RCC 7860 (cell line): ENCODE data around the gene TARS3.
"Not testable (repeated sequence)": the region's sequence is repeated elsewhere in the genome, so short reads cannot be mapped to it uniquely, and the experiment has no call there.

ENCODE experiments used
- DNase-seq: peaks from one replicate; pipeline ENCODE4 v3.0.0-alpha.2; 2015; ENCODE audit warnings: low spot score
- FAIRE-seq: peaks from 2 replicates; lab custom pipeline; 2012; peaks lifted over from hg19 to GRCh38; lab: Jason Lieb, UNC

The TARS3 gene

GRCh38 chr15:101633356-101633755, 90.9 kb downstream of the TARS3 start:
- DNase-seq (no peak), FAIRE-seq (no peak)

- not testable (repeated sequence) for DNase-seq, FAIRE-seq
Observed at GRCh38 chr15:101626729-101627128, 97.5 kb downstream of the TARS3 start.

GRCh38 chr15:101625980-101626379, 98.3 kb downstream of the TARS3 start:
- no peak for FAIRE-seq
- DNase-seq: no peak

DNA sequence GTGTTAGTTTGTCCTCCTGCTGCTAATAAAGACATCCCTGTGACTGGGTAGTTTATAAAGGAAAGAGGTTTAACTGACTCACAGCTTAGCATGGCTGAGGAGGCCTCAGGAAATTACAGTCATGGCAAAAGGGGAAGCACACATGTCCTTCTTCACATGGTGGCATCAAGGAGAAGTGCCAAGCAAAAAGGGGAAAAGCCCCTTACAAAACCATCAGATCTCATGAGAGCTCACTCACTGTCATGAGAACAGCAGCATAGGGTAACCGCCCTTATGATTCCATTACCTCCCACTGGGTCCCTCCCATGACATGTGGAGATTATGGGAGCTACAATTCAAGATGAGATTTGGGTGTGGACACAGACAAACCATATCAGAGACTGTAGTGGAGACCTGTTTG, 99.1 kb downstream of the TARS3 start:
- FAIRE-seq: no peak
- DNase-seq: no peak

DNA sequence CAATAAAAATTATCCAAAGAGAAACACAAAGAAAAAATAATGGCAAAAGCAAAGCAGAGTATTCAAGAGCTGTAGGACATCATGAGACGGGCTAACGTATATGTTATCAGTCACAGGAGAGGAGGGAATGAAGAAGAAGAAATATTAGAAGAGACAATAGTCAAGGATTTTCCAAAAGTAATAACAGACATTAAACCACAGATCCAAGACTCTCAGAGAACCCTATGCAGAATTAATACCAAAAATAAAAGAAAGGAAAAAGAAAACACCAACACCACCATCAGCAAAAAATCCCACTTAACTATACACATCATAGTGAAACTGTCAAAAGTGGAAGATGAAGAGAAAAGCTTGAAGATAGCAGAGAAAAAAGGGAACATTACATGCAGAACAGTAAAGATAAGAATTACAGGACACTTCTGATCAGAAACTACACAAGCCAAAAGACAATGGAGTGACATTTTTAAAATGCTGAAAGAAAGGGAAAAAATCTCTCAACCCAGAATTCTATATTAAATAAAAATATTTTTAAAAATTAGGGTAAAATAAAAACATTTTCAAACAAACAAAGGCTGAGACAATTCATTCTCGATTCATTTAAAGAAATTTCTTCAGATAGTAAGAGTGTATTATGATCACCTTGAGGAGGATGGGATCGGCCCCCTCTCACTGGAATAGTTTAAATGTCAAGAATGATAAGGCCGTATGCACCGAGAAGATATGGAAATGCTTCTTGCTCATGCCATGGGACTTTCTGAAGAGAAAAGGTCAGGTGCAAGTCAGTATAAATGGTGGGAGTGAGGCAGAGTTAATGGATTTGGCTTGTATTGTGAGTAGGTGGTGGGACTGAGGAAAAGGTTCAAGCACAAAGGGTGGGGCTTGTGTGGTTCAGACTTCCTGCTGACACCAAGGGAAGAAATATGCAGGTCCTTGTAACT, 100.6 kb downstream of the TARS3 start:
- DNase-seq (no peak), FAIRE-seq (no peak)

GRCh38 chr15:101621961-101622360, 102.3 kb downstream of the TARS3 start:
- FAIRE-seq (no peak), DNase-seq (no peak)

DNA sequence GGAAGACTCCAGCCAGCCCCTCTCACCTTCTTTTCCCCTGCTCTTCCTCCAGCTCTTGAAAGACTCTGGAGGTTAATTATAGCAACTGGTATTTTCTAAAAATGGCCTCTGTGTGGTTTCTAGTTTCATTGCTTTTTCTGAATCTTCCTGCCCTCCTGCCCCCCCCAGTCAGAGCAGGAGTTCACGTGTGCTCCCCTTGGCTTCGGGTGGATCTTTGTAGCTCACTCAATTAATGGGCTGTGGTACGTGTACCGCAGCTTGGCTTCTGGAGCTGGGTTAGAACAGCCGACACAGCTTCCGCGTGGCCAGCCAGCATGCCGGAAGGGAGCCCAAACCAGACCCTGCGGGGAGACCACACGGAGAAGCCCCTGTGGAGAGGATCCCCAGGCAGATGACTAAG, 103.6 kb downstream of the TARS3 start:
- no peak for DNase-seq
- FAIRE-seq: no peak

DNA sequence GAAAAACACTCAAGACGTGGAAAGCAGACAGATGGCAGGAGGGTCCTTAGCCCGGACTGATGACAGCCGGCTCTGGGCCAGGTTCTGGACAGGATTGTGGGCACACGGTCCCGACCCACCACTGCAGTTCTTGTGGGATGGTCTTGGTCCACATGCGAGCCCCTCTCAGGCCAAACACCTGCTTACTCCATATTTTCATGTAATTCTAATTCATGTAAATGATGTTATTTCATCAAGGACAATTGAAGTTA, 104.7 kb downstream of the TARS3 start:
- FAIRE-seq (no peak), DNase-seq (no peak)

DNA sequence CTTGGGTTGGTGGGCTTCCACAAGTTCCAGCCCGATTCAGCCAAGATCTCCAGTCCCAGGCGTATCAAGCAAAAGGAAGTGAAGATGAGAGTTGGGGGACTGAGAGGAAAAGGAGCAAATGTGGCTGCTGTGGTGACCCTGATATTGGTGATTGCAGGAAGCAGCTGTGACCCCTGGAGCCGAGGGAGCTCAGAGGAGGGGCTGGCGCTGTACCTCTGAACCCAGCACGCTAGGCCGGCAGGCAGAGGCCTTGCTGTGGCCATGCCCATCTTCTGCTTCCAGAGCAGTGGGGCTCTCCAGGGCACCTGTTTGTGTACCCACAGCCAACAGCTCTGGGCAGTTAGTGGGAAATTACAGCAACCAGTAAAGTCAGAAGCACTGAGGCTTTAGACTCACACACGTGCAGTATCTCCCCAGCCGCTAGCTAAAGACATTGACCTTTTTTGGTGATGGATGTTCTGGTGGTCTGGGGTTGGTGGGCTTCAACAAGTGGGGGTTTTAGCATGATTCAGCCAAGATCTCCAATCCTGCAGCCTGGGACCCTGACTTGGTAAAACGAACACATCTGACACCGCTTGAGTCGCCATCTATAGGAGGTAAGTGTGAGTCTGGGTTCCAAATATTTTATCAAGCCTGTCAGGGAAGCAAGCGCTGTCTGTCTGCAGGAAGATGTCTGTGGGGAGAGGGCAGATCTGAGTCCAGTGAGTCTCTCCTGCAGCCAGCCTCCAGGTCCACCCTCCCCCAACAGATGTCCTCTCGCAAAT, 105.2 kb downstream of the TARS3 start:
- no peak for DNase-seq
- no peak for FAIRE-seq

- DNase-seq (no peak), FAIRE-seq (no peak)
Observed at GRCh38 chr15:101618076-101618475, 106.2 kb downstream of the TARS3 start.

DNA sequence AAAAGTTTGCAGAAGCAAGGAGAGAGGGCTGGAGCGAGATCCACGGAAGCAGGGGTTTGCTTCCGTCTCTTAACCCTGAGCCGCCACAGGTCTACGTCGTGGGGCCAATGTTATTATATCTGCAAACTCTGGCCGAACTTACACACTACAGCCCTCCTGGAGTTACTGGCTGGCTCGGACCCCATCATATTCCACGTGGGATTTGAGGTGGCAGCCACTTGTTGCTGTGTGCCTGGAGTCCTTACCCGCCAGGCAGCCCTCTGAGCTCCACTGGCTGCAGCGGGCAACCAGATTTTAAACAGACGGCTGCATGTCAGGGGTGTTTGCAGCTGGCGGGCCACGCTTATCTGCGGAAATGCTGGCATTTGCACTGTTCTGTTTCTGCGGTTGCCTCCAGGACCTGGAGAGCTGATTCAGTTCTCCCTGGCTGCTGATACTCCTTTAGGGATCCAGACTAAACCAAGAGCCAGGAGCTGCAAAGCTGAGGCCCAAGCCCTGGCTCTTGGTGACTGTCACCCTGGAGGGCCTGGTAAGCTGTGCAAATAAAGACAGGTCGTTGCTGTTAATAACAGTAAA, 106.8 kb downstream of the TARS3 start:
- no peak for FAIRE-seq

DNA sequence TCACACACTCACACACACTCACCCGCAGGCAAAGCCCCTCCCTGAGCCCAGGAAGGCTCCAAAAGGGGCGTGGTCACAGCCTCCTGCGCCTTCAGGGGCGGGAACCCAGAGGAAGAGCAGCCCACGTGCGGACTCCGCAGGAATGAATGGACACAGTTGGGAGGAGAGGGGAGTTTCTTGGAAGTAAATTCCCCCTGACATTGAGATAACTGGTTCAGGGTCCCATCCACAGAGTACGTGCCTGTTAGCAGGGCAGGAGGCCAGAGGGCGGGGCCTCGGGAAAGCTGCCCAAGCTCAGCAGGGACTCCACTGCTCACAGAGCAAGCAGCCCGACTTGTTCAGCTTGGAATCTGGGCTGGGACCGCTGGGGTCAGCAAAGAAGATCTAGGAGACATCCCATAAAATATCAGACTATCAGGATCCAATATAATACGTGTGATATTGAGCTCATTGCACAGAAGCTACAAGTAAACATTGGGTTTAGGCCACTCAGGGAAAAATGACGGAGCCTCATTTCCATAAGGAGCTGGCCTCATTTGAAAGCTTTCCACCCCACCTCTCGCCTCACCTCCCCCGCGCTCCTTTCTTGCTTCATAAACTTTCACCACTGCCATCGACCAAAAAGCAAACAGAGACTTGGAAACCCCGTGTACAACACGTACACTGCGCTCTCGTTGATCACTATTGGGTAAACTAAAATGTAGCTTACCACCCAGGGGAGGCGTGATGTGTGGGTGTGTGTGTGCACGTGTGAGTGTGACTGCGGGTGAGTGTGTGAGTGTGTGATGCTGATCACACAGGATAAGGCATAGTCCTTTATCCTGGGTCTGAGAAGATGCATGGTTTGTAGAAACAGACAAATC, 108.1 kb downstream of the TARS3 start:
- DNase-seq (peak; percentile 40), FAIRE-seq (peak; percentile 4)

More for the DNA sequence above, 106.8 kb downstream of the TARS3 start:
- DNase-seq: no peak

GRCh38 chr15:101615414-101615985, 108.8 kb downstream of the TARS3 start:
- FAIRE-seq: no peak
- no peak for DNase-seq

- no peak for FAIRE-seq
- no peak for DNase-seq
Observed at GRCh38 chr15:101614761-101615160, 109.5 kb downstream of the TARS3 start.

- FAIRE-seq (no peak), DNase-seq (no peak)
Observed at GRCh38 chr15:101614001-101614585, 110.2 kb downstream of the TARS3 start.

DNA sequence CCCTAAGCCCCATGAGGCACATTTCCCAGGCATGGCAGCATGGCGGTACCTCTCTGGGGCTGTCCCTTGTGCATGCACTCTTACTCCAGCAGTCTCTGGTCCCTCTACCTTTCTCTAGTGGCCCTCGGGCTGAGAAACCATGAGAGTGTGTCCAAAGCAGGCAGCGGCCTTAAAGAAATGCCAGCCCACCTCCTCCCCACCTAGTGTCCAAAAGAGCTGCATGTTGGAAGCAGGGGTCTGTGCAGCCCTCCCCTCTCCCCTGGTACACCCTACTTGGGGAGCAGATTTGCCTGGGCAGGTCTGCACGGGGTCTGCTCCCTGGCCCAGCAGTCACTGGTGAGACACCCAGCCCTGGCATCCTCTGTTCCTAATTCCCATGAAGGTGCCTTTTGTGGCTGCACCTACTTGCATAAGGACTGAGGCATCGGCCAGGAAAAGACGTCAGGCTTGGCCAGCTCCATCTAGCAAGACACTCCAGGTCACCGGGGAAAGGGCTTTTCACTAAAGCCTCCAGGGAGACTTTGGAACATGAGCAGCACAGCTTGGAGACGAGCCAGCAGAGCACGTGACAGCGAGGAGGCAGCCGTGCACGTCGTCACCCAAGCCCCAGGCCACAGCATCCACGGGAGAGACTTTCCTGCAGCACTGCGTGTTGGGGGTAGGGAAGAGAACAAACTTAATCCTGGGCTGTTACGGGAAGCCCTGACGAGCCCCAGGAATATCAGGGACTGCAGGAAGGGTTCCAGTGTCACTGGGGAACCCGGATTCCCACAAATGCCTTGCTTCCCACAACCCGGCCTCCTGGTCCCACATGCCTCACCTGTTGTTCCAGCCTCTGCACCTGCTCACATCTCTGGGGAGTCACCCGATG, 110.9 kb downstream of the TARS3 start:
- no peak for DNase-seq
- no peak for FAIRE-seq

GRCh38 chr15:101612676-101613075, 111.6 kb downstream of the TARS3 start:
- no peak for FAIRE-seq

GRCh38 chr15:101611580-101612299, 112.5 kb downstream of the TARS3 start:
- FAIRE-seq (no peak), DNase-seq (no peak)

More at GRCh38 chr15:101612676-101613075, 111.6 kb downstream of the TARS3 start:
- DNase-seq: no peak
